Pancreas (tissue), 10 donors: ENCODE measurements around the gene PAFAH1B2. TPM values are rescaled to one million over a fixed set of nuclear protein-coding genes. Genes with fewer than 3 reads are reported as not detected.

Experiments used
- ATAC-seq, 4 donors: fragments of 200-7000 bp; cut with Tn5 transposase; one replicate each; pipeline versions ENCODE4 v1.8.0 to v1.9.1; 2020; ENCODE audit warnings: mild to moderate bottlenecking in 4 of 4, moderate library complexity in 4 of 4
- DNase-seq, 6 donors: peaks; one replicate each; pipeline ENCODE4 v3.0.0-alpha.2; 2020
- FAIRE-seq: peaks from 2 replicates; lab custom pipeline; 2012; peaks lifted over from hg19 to GRCh38; lab: Jason Lieb, UNC
- H3K27ac ChIP-seq, 4 donors: fragments of 200-600 bp; sonication (generic); 1 replicate in 3 of 4; 2 replicates in 1 of 4; pipeline versions ENCODE4 v1.5.0 to v1.8.0; 2020
- H3K27me3 ChIP-seq, 4 donors: fragments of 200-600 bp; one replicate each; pipeline ENCODE4 v1.8.0; 2021
- H3K36me3 ChIP-seq, 3 donors: fragments of 200-600 bp; sonication (generic) in 1 of 3; one replicate each; pipeline versions ENCODE4 v1.5.0 to v1.8.0; 2020 to 2021
- H3K4me1 ChIP-seq, 3 donors: fragments of 200-600 bp; one replicate each; pipeline ENCODE4 v1.8.0; 2021
- H3K4me3 ChIP-seq, 4 donors: fragments of 200-600 bp; sonication (generic) in 2 of 4; one replicate each; pipeline versions ENCODE4 v1.5.0 to v1.8.0; 2020 to 2021
- H3K9me3 ChIP-seq, 4 donors: fragments of 200-600 bp; one replicate each; pipeline ENCODE4 v1.8.0; 2021
- WGBS, 2 donors: extraction: QIAGEN DNeasy Blood & Tissue Kit; methylation state at CpG; one replicate each; pipeline ENCODE4 v1.1.7; 2013; 5-methylcytosine and 5-hydroxymethylcytosine counted together
- intact Hi-C, 3 donors: fragments of 100-400 bp; cut with DNase I; formaldehyde crosslinking; loops; one replicate each; pipeline versions ENCODE4 v1.11.1 to v1.14.2; 2022
- polyA plus RNA-seq, 2 donors: library from polyadenylated mRNA; stranded (reverse); fragments of 200-250 nt; gene quantifications; one replicate each; pipeline ENCODE4 v1.2.3, GENCODE V29; 2013
- total RNA-seq, 6 donors: library from RNA; stranded (reverse); fragmentation: NEBNext Ultra II Directional in 4 of 6; extraction: Animal tissue kit (Norgen Biotek cat#: 25700) in 4 of 6; gene quantifications; one replicate each; pipeline versions ENCODE4 v1.2.1 to v1.2.4, GENCODE V29; 2021 to 2023
- TF ChIP-seq, protein P1 (sequence below), 4 donors: fragments of 200-600 bp; sonication (generic) in 3 of 4; IDR thresholded peaks; one replicate each; pipeline versions ENCODE4 v1.5.0 to v1.8.0; 2021; ENCODE audit warnings: antibody characterized with exemption in 4 of 4
- donor health status: healthy with polysubstance abuse.
- donor health status: DM: no; HTN: no; CAD: no; lungs with moderate emphysema.
- donor health status: DM: no; HTN: no; CAD: no.
- donor health status: control.
- donor health status: control.
- donor health status: Bipolar disorder and iron deficiency.
- donor health status: DM: yes; HTN: yes; CAD: no.
- donor health status: DM: no; HTN: no; CAD: no.
- donor health status: DM: no; HTN: no; CAD: no.
- donor health status: DM: yes; HTN: yes; CAD: no.

The PAFAH1B2 gene
- total and polyA plus RNA-seq, 8 donors: 14.8 to 47.7 (median 24.3) TPM

DNA sequence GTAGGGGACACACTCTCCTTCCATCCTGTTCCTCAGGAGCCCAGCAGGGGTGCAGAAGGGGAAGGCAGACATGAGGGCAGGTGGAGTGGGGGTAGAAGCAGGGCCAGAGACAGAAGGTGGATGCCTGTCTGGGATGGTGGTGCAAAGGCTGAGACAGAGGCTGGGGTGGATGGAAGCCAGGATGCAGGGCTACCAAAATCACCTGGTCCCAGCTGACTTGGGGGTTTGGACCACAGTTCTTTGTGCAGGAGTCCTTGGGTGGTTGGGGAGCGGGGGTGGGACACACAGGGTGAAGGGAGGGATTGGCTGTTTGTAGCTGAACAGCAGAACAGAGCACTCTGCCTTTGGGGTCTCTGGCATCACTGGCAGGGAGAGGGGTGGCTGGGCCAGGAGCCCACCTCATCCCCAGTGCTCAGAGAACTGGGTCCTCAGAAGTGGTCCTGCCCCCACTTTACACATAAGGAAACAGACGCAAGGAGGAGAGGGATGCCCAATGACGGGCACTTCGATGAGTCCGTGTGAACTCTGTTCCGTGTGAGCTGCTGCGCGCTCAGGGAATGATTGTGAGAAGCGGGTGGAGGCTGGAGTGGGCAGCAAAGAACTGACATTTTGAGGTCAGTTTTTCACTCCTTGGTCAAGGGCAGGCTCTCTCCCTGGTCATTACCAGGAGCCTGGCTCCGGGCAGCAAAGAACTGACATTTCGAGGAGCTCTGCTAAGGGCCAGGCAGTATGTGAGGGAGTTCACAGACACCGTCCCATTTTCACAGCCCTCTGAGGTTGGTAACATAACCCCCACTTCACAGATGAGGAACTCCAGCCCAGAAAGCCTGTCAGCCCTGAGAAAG lies 56.9 kb downstream of the PAFAH1B2 start:
- peak in 2 of 6 donors; percentile 28 to 36 for DNase-seq
- no peak for FAIRE-seq
- intact Hi-C loops: no loop called here
- Histone ChIP-seq H3K27me3 (no peaks in the 10 kb centered on the region), H3K4me3 (peak overlapping the region in 2 of 4 donors; percentile 1 to 17), H3K36me3 (peaks cover 0 to 6% (median 0%) of the 10 kb centered on the region in 3 donors), H3K9me3 (no peaks in the 10 kb centered on the region), H3K4me1 (peaks cover 0 to 4% (median 0%) of the 10 kb centered on the region in 3 donors), H3K27ac (peak overlapping the region in 1 of 4 donors; percentile 22)
- ATAC-seq: no peak
- TF ChIP-seq, protein P1, sequence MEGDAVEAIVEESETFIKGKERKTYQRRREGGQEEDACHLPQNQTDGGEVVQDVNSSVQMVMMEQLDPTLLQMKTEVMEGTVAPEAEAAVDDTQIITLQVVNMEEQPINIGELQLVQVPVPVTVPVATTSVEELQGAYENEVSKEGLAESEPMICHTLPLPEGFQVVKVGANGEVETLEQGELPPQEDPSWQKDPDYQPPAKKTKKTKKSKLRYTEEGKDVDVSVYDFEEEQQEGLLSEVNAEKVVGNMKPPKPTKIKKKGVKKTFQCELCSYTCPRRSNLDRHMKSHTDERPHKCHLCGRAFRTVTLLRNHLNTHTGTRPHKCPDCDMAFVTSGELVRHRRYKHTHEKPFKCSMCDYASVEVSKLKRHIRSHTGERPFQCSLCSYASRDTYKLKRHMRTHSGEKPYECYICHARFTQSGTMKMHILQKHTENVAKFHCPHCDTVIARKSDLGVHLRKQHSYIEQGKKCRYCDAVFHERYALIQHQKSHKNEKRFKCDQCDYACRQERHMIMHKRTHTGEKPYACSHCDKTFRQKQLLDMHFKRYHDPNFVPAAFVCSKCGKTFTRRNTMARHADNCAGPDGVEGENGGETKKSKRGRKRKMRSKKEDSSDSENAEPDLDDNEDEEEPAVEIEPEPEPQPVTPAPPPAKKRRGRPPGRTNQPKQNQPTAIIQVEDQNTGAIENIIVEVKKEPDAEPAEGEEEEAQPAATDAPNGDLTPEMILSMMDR (IDR thresholded peaks at IDR 0.05): no peak
- WGBS, 2 donors: 81 to 85% methylated on average over 12 of the region's 12 CpGs

DNA sequence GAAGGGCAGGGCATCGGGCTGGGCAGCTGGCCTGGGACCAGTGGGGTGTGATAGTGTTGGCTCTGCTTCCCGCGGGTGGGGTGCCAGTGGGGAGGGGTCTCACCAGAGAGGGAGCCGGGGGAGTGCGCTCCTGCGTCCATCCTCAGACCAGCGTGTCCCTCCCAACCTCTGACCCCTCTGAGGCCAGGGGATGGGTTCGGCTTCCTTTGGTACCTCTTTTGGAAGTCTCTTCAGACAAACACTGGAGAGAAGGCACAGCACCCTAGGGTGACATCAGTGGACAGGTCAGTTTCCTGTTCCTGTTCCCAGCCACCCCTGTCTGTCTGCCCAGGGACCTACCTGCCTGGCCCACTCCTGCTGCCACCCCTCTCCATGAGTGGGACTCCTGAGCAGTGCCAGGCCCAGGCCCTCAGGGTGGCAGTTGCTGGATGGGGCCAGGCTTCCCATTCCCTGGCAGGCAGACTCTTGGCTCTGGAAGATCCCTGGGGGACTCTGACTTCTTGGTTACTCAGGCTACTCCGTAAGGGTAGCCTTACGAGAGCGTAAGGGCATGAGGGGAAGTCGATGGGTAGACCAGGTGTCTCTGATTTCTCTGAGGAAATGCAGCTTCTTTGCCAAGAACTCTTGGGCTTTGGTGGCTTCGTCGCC lies 57.7 kb downstream of the PAFAH1B2 start:
- no peaks in the 10 kb centered on the region for H3K27me3 ChIP-seq
- peak overlapping the region in 2 of 4 donors; percentile 1 to 17 for H3K4me3 ChIP-seq
- peaks cover 0 to 4% (median 0%) of the 10 kb centered on the region in 3 donors for H3K4me1 ChIP-seq
- 70 to 74% methylated on average over 14 of the region's 14 CpGs for WGBS, 2 donors
- peak overlapping the region in 1 of 4 donors; percentile 22 for H3K27ac ChIP-seq
- ATAC-seq (peak in 1 of 4 donors; percentile 0), FAIRE-seq (no peak), DNase-seq (peak in 2 of 6 donors; percentile 45 to 80)
- intact Hi-C loops: no loop called here
- no peaks in the 10 kb centered on the region for H3K9me3 ChIP-seq
- peaks cover 0 to 6% (median 0%) of the 10 kb centered on the region in 3 donors for H3K36me3 ChIP-seq
- TF ChIP-seq, protein P1 (IDR thresholded peaks at IDR 0.05): no peak

DNA sequence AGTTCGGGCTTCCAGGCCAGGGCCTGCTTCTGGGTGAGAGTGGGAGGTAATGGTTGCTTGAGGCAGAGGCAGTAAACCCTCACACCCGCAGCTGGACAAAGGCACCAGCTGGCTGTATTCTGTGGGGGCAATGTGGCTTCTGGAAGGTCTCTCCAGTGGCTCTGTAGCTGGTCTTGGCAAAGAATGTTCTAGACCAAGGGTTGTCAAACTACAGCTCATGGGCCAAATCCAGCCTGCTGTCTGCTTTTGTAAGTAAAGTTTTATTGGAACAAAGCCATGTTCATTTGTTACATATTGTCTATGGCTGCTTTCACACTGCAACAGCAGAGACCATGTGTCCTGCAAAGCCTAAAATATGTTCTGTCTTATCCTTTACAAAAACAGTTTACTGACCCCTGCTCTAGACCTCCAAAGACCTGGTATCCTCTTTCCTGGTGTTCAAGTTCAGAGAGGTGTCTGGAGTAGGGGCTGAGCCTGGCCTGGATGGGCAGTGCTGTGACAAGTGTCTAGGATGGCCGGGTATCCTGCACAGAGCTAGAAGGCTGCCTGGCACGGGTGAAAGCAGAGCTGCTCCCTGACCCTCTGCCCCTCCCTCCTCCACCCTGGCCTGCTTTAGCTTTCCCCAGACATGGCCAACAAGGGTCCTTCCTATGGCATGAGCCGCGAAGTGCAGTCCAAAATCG lies 58.4 kb downstream of the PAFAH1B2 start:
- TF ChIP-seq, protein P1 (IDR thresholded peaks at IDR 0.05): no peak
- intact Hi-C loops: no loop called here
- Histone ChIP-seq H3K27me3 (no peaks in the 10 kb centered on the region), H3K4me3 (no peak overlapping the region), H3K27ac (peak overlapping the region in 1 of 4 donors; percentile 5), H3K9me3 (no peaks in the 10 kb centered on the region), H3K4me1 (no peaks in the 10 kb centered on the region), H3K36me3 (peaks cover 0 to 6% (median 0%) of the 10 kb centered on the region in 3 donors)
- no peak for ATAC-seq
- DNase-seq: peak in 2 of 6 donors; percentile 15 to 42
- WGBS, 2 donors: 74 to 86% methylated on average over 7 of the region's 7 CpGs
- FAIRE-seq: no peak

DNA sequence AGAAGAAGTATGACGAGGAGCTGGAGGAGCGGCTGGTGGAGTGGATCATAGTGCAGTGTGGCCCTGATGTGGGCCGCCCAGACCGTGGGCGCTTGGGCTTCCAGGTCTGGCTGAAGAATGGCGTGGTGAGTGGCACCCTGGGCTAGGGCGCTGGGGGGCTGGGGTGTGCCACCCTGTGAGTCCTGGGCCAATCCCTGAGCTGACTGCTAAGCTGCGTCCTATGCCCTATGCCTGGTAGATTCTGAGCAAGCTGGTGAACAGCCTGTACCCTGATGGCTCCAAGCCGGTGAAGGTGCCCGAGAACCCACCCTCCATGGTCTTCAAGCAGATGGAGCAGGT lies 59.0 kb downstream of the PAFAH1B2 start:
- ATAC-seq: no peak
- Histone ChIP-seq H3K9me3 (no peaks in the 10 kb centered on the region), H3K4me1 (no peaks in the 10 kb centered on the region), H3K27me3 (no peaks in the 10 kb centered on the region), H3K36me3 (peaks cover 0 to 6% (median 0%) of the 10 kb centered on the region in 3 donors), H3K27ac (no peak overlapping the region), H3K4me3 (no peak overlapping the region)
- WGBS, 2 donors: 93 to 98% methylated on average over 10 of the region's 10 CpGs
- no peak for FAIRE-seq
- TF ChIP-seq, protein P1 (IDR thresholded peaks at IDR 0.05): no peak
- intact Hi-C loops: no loop called here
- peak in 2 of 6 donors; percentile 26 to 51 for DNase-seq
